Caki2 (cell line): ENCODE results near the gene KIF3C. TPM values are rescaled to one million over a fixed set of nuclear protein-coding genes. Genes with fewer than 3 reads are reported as not detected.
"Not testable (repeated sequence)": the region's sequence is repeated elsewhere in the genome, so short reads cannot be mapped to it uniquely, and the experiment has no call there.

ENCODE experiments used
- DNase-seq: peaks from one replicate; pipeline ENCODE4 v3.0.0-alpha.2; 2015; ENCODE audit warnings: low read depth
- in situ Hi-C: cut with HindIII; loops from 2 replicates; pipeline ENCODE4 v1.10.0; 2016; ENCODE audit warnings: low sequenced_read_pairs, low pct_unique_long_range_greater_than_20kb, mixed read lengths
- total RNA-seq: library from RNA; depleted of rRNA; stranded (reverse); fragments of >200 nt; shearing (Covaris generic); gene quantifications from 2 replicates; pipeline ENCODE4 v1.2.3, GENCODE V29; 2014; ENCODE audit warnings: low replicate concordance

The KIF3C gene
- total RNA-seq, 1 experiment from 2014 or later: 15.7 TPM

- in situ Hi-C loops: no loop called here
- DNase-seq: peak; percentile 88
These were observed 4.5 kb downstream of the KIF3C start for GRCh38 chr2:25977768-25978167.

GRCh38 chr2:25976983-25977741, 5.1 kb downstream of the KIF3C start:
- peak; percentile 77 for DNase-seq
- in situ Hi-C loops: no loop called here

GRCh38 chr2:25972049-25972823, 10.1 kb downstream of the KIF3C start:
- peak; percentile 43 for DNase-seq
- in situ Hi-C loops: no loop called here

DNA sequence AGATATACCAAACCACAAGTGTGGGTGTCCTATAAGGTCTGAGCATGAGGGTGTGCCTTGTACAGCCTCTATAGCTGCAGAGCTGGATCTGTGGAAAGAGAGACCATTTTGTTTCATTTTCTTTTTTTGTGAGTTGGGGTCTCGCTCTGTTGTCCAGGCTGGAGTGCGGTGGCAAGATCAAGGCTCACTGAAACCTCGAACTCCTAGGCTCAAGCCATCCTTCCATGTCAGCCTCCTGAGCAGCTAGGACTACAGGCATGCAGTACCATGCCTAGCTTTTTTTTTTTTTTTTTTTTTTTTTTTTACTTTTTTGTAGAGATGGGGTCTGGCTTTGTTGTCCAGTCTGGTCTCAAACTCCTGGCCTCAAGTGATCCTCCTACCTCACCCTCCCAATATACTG, 10.7 kb downstream of the KIF3C start:
- in situ Hi-C loops: no loop called here
- DNase-seq: no peak

DNA sequence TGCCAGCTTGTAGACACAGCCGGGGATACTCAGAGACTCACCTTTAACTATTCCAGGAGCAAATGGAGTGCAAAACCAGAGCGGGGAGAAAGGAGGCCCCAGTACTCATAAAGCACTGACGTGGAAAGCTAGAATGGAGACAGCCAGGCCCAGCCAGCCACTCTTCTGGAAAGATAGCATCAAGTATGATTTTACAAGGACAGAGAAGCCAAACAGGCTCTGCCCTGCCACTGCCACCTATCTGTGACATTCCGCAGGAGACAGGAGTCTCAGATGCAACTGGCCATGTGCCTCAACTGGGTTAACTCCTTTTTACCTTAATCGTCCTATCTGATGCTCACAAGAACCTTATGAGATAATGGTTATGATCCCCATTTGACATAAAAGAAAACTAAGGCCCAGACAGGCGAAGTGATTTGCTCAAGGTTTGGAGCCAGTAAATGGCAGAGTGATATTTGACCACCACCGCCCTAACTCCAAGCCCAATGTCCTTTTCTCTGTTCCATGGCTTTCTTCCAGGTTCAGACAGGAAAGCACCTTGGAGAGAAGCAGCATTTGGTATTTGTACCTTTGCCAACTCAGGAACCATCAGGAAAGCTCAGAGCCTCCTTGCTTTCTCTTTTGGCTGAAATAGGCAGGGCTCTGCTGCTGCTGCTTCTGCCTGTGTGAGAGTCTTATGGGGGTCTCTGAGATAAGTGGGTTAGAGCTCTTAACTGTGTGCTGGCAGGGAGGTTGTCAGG, 15.6 kb downstream of the KIF3C start:
- in situ Hi-C loops: no loop called here
- DNase-seq: no peak

DNA sequence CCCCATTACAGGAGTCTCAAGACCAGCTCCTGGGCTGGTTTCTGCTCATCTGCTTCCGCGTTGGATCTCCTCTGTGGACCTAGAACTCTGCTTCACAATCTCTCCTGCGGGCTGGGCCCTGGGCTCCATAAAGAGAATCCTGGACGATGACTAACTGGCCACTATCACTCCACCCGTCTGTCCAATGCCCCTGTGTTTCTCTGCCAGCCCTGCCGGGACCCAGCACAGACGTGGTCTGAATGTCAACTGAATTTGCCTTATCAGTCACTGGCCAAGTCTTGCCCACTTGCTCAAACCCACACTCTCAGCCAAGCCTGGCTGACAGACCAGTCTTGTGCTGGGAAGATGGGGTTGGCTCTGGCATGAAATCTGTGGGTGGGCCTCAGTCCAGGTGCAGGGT, 17.4 kb downstream of the KIF3C start:
- DNase-seq: no peak
- in situ Hi-C loops: no loop called here

DNA sequence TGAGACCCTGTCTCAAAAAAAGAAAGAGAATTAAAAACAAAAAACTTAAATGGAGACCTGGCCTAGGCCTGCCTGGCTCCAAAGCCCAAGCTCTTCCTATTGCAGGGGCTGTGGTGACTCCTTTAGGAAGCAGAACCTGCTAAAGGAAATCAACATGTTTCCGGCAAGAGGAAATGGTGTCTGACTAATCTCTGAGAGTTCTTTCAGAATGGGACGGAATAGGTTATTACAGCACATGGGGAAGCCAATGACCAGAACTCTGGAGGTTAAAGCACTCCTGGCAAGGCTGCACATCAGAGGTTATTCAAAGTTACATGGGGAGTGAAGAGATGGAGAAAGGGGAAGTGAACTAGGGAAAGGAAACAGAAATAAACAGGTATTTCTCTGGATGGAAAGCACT, 21.4 kb downstream of the KIF3C start:
- in situ Hi-C loops: no loop called here
- no peak for DNase-seq

DNA sequence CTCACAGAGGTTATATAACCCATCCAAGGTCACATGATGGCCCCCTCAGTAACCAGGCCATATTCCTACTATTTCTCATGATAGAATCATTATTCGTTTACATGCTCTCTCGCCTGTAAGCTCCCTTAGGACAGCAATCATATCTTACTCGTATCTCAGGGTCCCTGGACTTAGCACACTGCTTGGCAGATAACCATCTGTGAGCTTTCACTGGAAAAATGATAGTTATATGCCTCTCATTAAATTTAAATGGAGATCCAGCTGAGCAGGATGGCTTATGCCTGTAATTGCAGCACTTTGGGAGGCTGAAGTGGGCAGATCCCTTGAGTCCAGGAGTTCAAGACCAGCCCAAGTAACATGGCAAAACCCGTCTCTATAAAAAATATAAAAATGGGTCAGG, 21.9 kb downstream of the KIF3C start:
- no peak for DNase-seq
- in situ Hi-C loops: no loop called here

DNA sequence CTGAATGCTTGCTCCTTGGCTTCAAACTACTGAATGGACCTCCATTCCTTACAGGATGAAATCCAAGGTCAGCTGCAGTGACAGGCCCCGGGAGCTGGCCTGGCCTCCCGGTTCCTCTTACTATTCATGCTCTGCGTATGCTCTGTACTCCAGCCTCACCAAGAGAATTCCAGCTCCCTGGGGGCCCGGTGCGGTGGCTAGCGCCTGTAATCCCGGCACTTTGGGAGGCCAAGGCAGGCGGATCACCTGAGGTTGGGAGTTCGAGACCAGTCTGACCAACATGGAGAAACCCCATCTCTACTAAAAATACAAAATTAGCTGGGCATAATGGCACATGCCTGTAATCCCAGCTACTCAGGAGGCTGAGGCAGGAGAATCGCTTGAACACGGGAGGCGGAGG, 23.7 kb downstream of the KIF3C start:
- in situ Hi-C loops, DNase-seq: not testable (repeated sequence)

- in situ Hi-C loops: no loop called here
These were observed 24.6 kb downstream of the KIF3C start for GRCh38 chr2:25957743-25958142.

DNA sequence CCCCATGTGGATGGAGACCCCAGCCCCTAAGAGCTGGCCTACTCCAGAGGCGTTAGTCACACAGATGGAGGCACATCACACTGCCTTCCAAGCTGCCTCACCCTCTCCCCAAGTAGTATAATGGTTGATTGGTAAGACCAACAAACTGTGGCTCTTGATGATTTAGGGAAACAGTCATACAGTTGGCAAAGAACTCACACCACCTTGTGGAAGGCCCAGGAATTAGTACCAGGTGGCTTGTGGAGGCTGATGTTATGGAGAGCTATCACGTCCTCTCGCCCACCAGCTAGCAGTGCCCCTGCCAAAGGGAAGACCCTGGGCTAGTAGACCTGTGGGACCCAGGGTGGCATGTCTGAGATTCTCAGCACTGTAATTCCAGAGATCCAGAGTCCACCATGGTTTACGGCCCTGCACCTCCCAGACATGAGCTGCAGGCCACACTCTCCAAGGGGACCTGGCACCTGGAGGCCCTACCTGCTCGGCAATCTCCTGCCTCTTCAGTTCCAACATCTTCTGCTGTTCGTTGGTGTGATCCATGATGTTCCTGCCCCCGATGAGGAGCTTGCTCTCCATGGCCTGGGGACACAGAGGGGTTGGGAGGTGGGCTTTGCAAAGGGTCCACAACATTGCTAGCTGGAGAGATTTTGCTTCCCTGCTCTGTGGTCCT, 26.3 kb downstream of the KIF3C start:
- in situ Hi-C loops: no loop called here
- no peak for DNase-seq

More at GRCh38 chr2:25957743-25958142, 24.6 kb downstream of the KIF3C start:
- peak; percentile 40 for DNase-seq

GRCh38 chr2:25955036-25955435, 27.3 kb downstream of the KIF3C start:
- in situ Hi-C loops: no loop called here
- peak; percentile 47 for DNase-seq

- DNase-seq: no peak
These were observed 28.0 kb downstream of the KIF3C start for GRCh38 chr2:25954199-25954752.

DNA sequence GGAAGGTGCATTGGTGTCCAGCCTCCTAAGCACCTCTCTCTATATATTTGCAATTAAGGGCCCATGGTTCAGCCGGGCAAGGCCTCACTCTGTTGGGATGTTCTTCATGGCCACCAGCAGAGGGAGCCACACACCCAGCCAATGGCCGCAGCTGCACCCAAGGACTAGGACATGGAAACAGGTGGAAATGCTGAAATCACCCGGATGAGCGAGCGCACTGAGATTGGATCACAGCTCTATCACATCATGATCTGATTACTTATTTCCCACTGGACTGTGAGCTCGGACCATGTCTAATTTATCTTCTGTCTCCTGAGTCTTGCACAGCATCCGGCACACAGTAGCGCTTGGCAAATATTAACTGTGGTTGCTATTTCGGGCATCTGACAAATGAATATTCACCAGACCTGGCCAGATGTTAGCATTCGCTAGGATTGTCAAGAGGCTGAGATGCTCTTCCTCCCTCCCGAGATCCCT, 31.2 kb downstream of the KIF3C start:
- in situ Hi-C loops: no loop called here
- DNase-seq: peak; percentile 94

More at GRCh38 chr2:25954199-25954752, 28.0 kb downstream of the KIF3C start:
- in situ Hi-C loops: no loop called here

GRCh38 chr2:25948437-25948836, 33.9 kb downstream of the KIF3C start:
- in situ Hi-C loops: no loop called here
- no peak for DNase-seq

- DNase-seq: no peak
- in situ Hi-C loops: no loop called here
These were observed 41.3 kb downstream of the KIF3C start for GRCh38 chr2:25941042-25941441.

DNA sequence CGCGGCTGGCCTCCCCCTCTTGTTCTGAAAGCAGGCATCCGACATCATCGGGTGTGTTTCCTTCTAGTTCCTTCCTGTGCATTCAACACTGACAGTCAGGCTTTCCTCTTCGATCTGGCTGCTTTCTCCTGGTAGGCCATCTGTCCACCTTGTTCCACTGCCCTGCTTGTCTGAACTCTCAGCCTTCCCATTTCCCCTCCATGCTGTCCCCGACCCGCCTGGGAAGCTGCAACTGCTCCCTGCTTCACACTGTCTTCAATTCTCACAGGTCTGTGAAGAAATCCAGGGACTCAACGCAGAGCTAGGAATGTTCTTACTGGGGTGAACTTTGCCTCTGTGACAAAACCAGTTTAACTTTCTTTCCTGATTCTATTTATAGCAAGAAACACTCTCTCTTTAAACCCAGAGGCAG, 43.0 kb downstream of the KIF3C start:
- in situ Hi-C loops: no loop called here
- DNase-seq: no peak

DNA sequence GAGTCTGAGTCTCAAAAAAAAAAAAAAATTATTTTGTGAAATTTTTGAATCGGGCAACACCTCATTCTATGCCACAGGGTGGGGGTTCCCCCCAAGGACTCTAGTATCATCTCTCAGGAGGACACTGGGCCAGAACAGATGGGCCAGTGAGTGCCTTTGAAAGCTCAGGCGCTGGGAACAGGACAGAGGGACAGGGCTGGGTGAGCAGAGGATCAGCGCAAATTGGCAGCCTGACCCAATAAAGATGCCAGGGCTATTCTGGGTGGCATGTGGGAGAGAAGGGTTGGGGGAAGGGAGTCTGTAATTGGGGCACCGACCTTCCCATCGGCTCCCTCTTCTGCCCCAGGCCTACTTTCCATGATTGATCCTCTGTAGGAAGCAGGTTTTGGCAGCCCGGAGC, 44.0 kb downstream of the KIF3C start:
- in situ Hi-C loops: no loop called here
- no peak for DNase-seq
